A549 treated with dexamethasone at 1 μM for 4 hours (cell line): ENCODE data around the gene AP1AR. TPM values are rescaled to one million over a fixed set of nuclear protein-coding genes. Genes with fewer than 3 reads are reported as not detected.

Experiments
- total RNA-seq: library from RNA; stranded (reverse); fragments of 200-300 nt; extraction: Qiagen RNA extraction; gene quantifications from 5 replicates; pipeline ENCODE4 v1.2.3, GENCODE V29; 2022

Gene AP1AR, protein sequence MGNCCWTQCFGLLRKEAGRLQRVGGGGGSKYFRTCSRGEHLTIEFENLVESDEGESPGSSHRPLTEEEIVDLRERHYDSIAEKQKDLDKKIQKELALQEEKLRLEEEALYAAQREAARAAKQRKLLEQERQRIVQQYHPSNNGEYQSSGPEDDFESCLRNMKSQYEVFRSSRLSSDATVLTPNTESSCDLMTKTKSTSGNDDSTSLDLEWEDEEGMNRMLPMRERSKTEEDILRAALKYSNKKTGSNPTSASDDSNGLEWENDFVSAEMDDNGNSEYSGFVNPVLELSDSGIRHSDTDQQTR
- total RNA-seq, result 8.5 to 11.2 TPM (median 9.8 TPM) in 5 replicates

DNA sequence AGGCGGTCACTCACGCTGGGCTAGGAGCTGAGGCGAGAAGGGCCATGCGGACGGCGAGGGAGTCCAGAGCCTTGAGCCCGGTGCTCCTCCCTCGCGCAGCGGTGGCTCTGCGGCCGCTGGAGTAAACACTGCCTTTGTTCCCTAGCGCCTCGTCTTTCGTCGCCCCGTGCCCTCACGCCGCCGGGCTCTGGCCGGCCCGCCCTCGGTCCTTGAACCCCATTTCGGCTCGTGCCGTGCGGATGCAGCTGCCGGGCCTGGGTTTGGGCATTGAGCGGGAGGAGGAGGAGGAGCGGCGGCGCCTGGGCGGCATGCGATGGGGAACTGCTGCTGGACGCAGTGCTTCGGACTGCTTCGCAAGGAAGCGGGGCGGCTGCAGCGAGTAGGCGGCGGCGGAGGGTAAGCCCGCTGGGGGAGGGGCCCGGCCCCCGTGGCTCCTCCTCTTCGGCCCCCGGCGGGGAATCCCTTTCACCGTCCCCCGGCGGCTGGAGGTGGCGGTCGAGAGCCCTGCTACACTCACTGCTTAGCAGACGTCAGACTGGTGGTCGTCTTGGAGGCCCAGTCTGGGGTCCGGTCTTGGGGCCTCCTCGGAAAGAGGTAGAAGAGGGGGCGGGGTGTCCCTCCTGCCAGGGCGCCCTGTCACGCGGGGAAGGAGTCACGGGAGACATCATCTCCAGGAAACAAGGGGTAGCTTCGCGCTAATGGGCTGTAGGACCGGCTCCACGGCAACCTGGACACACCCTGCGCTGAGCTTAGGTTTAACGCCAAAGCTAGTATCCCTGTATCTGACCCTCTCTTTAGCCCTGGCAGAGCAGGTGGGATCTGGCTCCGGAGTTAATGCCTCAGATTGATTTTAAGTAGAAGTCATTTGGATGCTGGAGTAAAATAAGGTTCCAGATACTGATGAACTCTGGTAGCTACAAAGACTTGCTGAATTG, at the start of gene AP1AR:
AP1AR (plus strand) TSS at position 9 of the 935 bp plus-strand sequence; CDS start at position 314, 305 bp downstream.

DNA sequence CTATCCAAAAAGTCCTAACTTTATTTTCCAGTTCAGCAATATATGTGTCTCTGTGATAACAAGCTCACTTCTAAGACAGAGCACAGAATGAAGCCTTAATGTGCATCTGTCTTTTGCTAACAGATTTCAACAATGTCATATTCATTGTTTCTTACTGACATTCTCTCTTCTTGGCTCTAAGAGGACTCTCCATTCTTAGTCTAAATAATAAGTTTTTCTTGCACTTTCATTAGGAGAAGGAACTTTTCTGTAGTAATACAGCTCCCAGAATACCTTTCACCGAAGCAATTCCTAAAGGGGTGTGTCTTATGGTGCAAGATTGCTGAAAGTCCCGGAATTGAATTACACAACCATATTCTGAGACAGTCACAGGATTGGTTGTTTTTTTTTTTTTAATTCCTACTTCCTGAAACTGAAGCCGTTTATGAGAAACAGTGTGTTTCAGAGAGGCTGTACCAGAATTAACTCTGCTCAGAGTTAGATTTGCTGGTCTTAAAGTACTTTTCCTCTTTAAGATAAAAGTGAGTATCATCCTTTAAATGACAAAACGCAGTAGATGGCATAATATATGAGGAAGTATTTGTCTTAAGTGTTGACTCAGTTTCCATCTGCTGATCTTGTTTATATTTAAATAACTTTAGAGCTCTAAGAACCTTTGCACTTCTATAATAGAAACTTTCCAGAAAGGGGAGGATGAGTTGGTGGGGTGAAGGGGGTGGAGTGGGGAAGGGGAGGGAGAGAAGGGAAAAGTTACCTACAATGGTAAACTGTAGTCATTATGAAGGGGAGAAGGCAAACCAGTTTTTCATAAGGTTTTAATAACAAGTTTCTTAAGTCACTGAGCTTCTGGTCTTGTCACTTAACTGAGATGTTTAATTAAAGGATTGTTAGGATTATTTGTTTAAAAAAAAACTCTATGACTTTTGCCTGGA, 65.6 kb downstream of the AP1AR start, which contains the start of gene ALPK1:
ALPK1 (plus strand) TSS at position 421 of the 932 bp plus-strand sequence.

Other genes starting within 250 kb of the AP1AR start
- 0.74 to 1.0 TPM (median 0.86 TPM) in 5 replicates for gene FAM241A, start 86.3 kb upstream of the AP1AR start, total RNA-seq
- gene TIFA, start 54.1 kb downstream of the AP1AR start, total RNA-seq, result 3.3 to 4.7 TPM (median 3.8 TPM) in 5 replicates
- 1.4 to 2.3 TPM (median 1.9 TPM) in 5 replicates for gene ALPK1, start 65.6 kb downstream of the AP1AR start, total RNA-seq